ENCODE measurements around the gene E2F4.
A peak's percentile ranks its signal among the peaks of the same experiment; 100 is the strongest.

The E2F4 gene

GRCh38 chr16:67184995-67185650 lies 6.8 kb upstream of the E2F4 start:
- DNase-seq (ENCODE audit: low read depth): peak; percentile 93
- H3K4me3 ChIP-seq (ENCODE audit: low read depth, low read length): no peak overlapping the region
- TF ChIP-seq POLR2A (IDR thresholded peaks at IDR 0.05; ENCODE audit: extremely low read depth, insufficient read length) (no peak), MAX (IDR thresholded peaks at IDR 0.05; ENCODE audit: low read depth, low read length) (peak; percentile 91), MYC (IDR thresholded peaks at IDR 0.05; ENCODE audit: low read depth, low read length) (peak; percentile 82; the same call in 1 of the 2 replicates)
- TF ChIP-seq, protein P1, sequence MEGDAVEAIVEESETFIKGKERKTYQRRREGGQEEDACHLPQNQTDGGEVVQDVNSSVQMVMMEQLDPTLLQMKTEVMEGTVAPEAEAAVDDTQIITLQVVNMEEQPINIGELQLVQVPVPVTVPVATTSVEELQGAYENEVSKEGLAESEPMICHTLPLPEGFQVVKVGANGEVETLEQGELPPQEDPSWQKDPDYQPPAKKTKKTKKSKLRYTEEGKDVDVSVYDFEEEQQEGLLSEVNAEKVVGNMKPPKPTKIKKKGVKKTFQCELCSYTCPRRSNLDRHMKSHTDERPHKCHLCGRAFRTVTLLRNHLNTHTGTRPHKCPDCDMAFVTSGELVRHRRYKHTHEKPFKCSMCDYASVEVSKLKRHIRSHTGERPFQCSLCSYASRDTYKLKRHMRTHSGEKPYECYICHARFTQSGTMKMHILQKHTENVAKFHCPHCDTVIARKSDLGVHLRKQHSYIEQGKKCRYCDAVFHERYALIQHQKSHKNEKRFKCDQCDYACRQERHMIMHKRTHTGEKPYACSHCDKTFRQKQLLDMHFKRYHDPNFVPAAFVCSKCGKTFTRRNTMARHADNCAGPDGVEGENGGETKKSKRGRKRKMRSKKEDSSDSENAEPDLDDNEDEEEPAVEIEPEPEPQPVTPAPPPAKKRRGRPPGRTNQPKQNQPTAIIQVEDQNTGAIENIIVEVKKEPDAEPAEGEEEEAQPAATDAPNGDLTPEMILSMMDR (IDR thresholded peaks at IDR 0.05; ENCODE audit: low read depth, low read length): peak; percentile 88

DNA sequence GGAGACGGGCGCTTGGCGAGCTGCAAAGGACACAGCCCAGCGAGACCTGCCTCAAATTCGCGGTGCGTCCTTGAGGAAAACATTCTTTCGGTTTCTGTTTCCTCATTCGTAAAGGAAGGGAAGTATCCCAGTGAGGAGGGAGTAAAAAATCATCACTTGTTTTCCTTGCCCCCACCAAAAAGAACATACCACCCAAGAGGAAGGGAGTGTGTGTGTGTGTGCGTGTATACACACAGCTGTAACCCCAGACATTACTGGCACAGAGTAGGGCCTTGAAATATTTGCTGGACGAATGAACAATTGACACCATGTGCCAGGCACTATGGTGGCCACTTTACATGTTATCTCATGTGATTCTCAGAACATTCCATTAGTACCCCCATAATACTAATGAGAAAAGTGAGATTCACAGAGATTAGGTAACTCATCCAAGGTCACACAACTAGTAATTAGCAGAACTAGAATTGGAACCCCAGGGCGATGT lies 6.3 kb upstream of the E2F4 start:
- no peak for DNase-seq (ENCODE audit: low read depth)
- TF ChIP-seq POLR2A (IDR thresholded peaks at IDR 0.05; ENCODE audit: extremely low read depth, insufficient read length) (no peak), MYC (IDR thresholded peaks at IDR 0.05; ENCODE audit: low read depth, low read length) (no peak), MAX (IDR thresholded peaks at IDR 0.05; ENCODE audit: low read depth, low read length) (no peak)
- TF ChIP-seq, protein P1 (IDR thresholded peaks at IDR 0.05; ENCODE audit: low read depth, low read length): no peak
- H3K4me3 ChIP-seq (ENCODE audit: low read depth, low read length): no peak overlapping the region

DNA sequence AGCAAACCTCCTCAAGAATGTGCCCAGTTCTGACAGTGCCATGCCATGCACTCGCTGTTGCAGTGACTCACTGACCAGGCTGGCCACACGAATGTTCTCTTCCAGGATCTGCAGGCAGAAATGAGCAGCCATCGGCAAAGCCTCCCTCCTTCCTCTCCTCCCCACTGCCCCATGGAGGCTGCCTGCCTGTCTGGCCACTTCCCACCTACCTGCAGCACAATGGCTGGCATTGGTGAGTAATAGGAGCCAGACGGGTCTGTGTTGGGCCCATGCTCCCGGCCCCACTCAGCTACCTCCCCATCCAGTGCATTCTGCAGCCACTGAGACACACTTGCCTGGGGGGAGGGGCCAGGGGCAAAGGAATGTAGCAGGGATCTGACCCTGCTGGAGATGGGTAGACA lies 5.4 kb upstream of the E2F4 start:
- DNase-seq (ENCODE audit: low read depth): no peak
- no peak overlapping the region for H3K4me3 ChIP-seq (ENCODE audit: low read depth, low read length)
- TF ChIP-seq POLR2A (IDR thresholded peaks at IDR 0.05; ENCODE audit: extremely low read depth, insufficient read length) (no peak), MAX (IDR thresholded peaks at IDR 0.05; ENCODE audit: low read depth, low read length) (no peak), MYC (IDR thresholded peaks at IDR 0.05; ENCODE audit: low read depth, low read length) (no peak)
- TF ChIP-seq, protein P1 (IDR thresholded peaks at IDR 0.05; ENCODE audit: low read depth, low read length): no peak

DNA sequence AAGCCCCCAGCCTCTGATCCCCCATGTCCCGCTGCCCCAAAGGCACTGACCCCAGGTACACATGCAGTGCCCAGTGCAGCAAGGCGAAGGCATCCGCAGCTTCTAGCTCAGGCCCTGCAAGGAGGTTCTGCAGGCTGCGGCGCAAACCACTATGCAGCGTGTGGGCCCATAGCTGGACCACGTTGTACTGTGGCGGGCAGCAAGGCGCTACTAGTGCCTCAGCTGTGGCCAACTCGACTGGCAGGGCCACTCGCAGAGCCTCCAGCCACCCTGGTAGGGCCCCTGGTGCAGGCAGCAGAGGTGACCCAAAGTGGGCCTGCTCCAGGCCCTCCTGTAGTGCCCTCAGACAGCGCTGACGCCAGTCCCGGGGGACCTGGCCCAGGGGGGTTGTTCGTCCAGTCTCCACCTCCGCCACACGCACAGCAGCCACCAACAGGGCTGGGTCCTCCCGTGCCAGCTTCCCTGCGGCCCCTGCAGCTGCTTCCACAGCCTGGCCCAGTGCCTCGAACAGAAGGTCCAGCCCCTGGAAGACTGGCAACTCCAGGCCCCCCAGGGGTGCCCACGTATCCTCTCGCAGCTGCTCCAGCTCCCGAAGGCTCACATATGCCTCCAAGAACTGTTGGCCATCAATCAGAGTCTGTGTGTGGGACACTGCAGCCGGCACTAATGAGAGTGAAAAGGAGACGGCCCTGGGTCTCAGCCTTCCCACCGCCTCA lies 4.6 kb upstream of the E2F4 start:
- H3K4me3 ChIP-seq (ENCODE audit: low read depth, low read length): no peak overlapping the region
- no peak for DNase-seq (ENCODE audit: low read depth)
- TF ChIP-seq, protein P1 (IDR thresholded peaks at IDR 0.05; ENCODE audit: low read depth, low read length): no peak
- no peak for TF ChIP-seq POLR2A (IDR thresholded peaks at IDR 0.05; ENCODE audit: extremely low read depth, insufficient read length)
- TF ChIP-seq MYC (IDR thresholded peaks at IDR 0.05; ENCODE audit: low read depth, low read length): no peak
- TF ChIP-seq MAX (IDR thresholded peaks at IDR 0.05; ENCODE audit: low read depth, low read length): no peak

- DNase-seq (ENCODE audit: low read depth): no peak
- TF ChIP-seq MYC (IDR thresholded peaks at IDR 0.05; ENCODE audit: low read depth, low read length) (no peak), MAX (IDR thresholded peaks at IDR 0.05; ENCODE audit: low read depth, low read length) (no peak)
- TF ChIP-seq, protein P1 (IDR thresholded peaks at IDR 0.05; ENCODE audit: low read depth, low read length): no peak
- H3K4me3 ChIP-seq (ENCODE audit: low read depth, low read length): no peak overlapping the region
Observed at GRCh38 chr16:67188323-67188722, 3.6 kb upstream of the E2F4 start.

All from NB4 (cell line).